ENCODE results near the gene KRT5.

KRT5 gene

DNA sequence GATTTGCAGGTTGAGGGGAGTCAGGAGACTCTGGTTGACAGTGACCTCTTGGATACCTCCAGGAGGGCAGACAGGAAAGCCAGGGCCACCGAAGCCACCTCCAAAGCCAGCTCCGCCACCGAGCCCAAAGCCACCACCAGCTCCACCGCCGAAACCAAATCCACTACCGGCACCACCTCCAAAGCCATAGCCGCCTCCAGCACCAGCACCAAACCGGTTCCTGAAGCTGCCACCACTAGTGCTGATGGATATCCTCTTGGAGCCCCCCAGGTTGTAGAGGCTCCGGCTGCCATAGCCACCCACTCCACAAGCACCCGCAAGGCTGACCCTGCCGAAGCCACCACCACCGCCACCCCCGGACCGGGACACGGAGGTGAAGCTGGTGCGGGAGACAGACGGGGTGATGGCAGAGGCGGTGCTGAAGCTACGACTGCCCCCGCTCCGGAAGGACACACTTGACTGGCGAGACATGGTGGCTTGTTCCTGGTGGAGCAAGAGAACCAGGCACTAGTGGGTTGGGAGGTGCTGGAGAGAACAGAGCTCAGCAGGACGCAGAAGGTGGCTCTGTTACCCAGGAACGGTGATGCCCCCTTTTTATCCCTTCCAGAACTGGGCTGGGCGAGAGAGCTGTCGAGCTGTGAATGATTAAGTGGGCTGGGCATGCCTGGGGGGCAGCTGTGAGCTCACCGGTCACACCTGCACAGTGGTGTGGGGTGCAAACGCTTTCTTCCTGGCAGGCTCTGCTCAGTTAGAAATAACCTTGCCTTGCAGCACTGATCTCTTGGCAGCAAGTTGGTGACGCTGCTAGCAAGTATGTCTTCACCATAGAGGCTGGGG, at the start of gene KRT5:
TSS of gene KRT5 (minus strand) at position 569 of the 837 bp plus-strand sequence. CDS start at position 471, 98 bp downstream.
- DNase-seq (ENCODE audit: low read depth in 2 of 3, low spot score in 2 of 3), result no peak

DNA sequence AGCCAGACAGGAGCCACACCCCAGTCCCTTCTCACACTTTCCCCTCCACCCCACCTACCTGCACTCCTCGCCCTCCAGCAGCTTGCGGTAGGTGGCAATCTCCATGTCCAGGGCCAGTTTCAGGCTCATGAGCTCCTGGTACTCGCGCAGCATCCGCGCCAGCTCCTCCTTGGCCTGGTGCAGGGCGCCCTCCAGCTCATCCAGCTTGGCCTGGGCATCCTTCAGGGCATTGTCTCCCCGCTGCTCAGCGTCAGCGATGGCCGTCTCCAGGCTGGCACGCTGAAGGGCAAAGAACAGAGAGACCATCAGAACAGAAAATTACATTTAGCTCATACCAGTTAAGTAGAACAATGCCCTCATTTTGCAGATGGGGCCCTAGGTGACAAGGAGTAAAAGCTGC, 47.9 kb upstream of the KRT5 start:
- no peak for DNase-seq (ENCODE audit: low read depth in 2 of 3, low spot score in 2 of 3)

GRCh38 chr12:52566847-52567291, 46.7 kb upstream of the KRT5 start:
- DNase-seq (ENCODE audit: low read depth in 2 of 3, low spot score in 2 of 3), result peak in 1 of 3 experiments; percentile 19

DNA sequence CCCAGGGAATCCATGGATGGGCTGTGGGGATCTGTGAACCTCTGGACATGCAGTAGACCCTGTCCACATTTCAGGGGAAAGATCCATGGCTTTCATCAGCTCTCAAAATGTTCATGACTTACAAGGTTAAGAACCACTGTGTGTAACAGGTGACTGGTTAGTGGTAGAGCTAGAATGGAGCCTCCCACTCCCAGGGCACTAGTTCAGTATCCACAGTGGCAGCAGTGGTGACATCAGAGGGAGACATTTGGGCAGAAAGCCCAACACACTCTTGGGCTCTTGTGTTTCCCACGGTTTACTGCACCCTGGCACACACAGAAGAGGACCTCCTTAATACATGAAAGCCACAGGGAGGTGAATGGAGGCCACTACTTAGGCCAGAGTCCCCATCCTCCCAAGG, 44.4 kb upstream of the KRT5 start:
- DNase-seq (ENCODE audit: low read depth in 2 of 3, low spot score in 2 of 3), result no peak

DNA sequence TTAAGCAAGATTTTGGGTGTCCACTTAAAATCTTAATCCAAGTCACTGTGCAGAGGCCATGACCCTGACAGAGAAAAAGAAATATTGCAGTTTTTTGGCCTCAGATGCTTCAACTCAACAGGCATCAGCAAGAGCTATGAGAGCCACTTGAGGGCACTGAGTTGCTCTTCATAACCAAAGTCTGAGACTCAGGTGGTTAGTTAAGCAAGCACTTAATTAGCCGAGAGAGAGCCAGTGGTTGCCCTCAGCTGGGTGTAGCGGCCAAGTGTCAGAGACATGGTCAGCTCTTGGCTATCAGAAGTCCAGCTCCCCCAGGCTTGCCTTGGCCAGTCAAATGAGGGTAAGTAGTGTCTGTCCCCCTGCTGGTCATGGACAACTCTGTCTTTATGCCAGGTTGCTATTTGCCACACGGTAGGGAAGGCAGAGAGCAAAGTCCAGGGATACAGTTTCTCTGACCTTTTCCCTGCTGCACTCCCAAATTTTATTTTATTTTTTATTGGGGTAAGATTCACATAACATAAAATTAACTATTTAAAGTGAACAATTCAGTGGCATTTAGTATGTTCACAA, 41.8 kb upstream of the KRT5 start:
- no peak for DNase-seq (ENCODE audit: low read depth in 2 of 3, low spot score in 2 of 3)

- DNase-seq (ENCODE audit: low read depth in 2 of 3, low spot score in 2 of 3), result no peak
These were observed 39.8 kb upstream of the KRT5 start for GRCh38 chr12:52559979-52560378.

- no peak for DNase-seq (ENCODE audit: low read depth in 2 of 3, low spot score in 2 of 3)
These were observed 38.7 kb upstream of the KRT5 start for GRCh38 chr12:52558781-52559445.

GRCh38 chr12:52557476-52557875, 37.3 kb upstream of the KRT5 start:
- DNase-seq (ENCODE audit: low read depth in 2 of 3, low spot score in 2 of 3), result no peak

DNA sequence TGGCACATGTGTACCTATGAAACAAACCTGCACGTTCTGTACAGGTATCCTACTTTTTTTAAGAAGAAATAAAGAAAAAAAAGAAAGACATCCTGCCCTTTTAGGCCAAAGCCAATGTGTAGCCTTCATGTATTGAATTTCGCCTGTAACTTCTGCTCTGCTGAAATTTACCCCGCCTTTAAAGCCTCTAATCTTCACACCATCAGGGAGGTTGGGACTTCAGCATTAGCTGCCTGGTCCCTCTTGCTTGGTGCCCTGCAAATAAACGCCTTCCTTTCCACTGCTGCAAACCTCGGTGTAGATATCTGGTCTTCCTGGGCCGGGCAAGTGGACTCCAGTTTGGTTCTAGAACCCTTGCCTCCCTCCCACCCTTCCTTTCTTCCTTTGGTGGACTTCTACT, 35.4 kb upstream of the KRT5 start:
- DNase-seq (ENCODE audit: low read depth in 2 of 3, low spot score in 2 of 3), result no peak

DNA sequence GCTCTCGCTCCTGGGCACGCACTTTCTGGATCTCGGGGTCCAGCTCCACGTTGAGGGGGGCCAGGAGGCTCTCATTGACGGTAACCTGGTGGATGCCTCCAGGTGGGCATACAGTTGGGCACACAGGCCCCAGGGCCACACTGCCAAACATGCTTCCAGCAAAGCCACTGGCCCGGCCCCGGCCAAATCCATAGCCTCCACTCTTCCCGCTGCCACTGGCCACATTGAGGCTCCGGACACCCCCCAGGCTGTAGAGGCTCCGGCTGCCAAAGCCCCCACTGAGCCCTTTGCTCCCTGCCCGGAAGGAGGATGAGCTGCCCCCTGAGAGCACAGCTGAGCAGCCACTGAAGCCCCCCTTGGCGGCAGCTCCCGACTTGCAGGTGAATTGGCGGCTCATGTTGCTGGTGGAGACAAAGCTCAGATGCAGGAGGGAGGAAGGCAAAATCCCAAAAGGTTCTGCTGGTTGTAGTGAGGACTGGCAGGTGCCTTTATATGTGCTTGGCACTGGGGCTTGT, 32.5 kb upstream of the KRT5 start, which contains the start of gene KRT71:
TSS of gene KRT71 (minus strand) at position 465 of the 515 bp plus-strand sequence. CDS start at position 397, 68 bp downstream.
- DNase-seq (ENCODE audit: low read depth in 2 of 3, low spot score in 2 of 3), result no peak

DNA sequence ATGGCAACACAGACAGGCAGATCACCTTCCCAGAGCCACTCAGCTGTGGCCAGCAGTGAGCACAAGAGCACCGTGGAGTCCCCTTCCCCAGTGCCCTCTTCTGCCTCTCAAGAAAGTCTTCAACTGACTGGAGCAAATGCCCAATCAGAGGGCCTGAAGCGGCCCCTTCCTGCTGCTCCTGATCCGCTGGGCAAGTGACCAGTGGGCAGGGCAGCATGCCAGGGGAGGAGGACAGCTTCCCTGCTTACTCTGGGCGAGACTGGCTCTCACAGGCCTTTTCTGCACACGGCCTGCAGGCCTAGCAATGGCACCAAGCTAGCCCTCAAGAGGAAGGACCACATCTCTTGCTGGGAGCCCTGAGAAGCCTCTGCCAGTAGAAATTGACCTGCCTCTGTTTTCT, 31.9 kb upstream of the KRT5 start:
- DNase-seq (ENCODE audit: low read depth in 2 of 3, low spot score in 2 of 3), result no peak

DNA sequence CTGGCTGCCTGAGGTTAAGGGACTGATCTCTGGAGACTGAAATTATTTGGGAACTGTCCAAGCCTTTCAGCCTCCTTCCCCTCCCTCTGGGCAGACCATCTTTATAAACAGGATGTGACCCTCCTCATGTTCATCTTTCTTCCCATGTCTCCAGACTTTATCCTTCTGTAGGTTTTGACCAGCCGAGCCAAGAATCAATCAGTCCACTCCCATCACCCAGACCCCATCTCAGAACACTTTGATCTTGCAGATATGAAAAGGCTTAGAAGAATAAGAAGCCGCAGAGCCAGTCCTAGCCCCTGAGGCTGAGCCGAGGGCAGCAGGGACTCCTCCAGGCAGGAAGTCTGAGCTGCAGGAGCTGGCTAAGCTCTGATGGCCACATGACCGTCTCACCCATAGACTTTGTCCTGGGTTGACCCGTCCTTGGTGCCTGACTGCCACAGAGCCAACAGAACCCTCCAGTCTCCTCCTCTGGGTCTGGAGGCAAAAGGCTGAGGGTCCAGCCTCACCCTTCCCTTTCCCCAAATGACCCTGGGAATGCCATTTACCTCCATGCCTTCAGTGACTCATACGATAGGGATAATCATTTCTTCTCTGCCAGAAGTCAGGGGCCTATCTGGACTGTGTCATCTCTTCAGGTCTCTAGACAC, 31.1 kb upstream of the KRT5 start:
- no peak for DNase-seq (ENCODE audit: low read depth in 2 of 3, low spot score in 2 of 3)

DNA sequence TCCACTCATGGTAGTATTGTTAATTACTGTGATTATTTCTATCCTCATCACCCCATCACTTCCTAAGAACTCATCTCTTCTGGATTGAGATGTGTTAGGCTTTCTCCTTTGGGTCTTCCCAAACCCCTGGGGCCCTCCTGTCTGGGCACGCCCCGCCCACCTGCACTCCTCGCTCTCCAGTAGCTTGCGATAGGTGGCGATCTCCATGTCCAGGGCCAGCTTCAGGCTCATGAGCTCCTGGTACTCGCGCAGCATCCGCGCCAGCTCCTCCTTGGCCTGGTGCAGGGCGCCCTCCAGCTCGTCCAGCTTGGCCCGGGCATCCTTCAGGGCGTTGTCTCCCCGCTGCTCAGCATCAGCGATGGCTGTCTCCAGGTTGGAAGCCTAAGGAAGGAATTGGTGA, 25.9 kb upstream of the KRT5 start:
- no peak for DNase-seq (ENCODE audit: low read depth in 2 of 3, low spot score in 2 of 3)

- no peak for DNase-seq (ENCODE audit: low read depth in 2 of 3, low spot score in 2 of 3)
These were observed 24.0 kb upstream of the KRT5 start for GRCh38 chr12:52543985-52544883.

GRCh38 chr12:52542785-52543318, 22.7 kb upstream of the KRT5 start:
- DNase-seq (ENCODE audit: low read depth in 2 of 3, low spot score in 2 of 3), result no peak

DNA sequence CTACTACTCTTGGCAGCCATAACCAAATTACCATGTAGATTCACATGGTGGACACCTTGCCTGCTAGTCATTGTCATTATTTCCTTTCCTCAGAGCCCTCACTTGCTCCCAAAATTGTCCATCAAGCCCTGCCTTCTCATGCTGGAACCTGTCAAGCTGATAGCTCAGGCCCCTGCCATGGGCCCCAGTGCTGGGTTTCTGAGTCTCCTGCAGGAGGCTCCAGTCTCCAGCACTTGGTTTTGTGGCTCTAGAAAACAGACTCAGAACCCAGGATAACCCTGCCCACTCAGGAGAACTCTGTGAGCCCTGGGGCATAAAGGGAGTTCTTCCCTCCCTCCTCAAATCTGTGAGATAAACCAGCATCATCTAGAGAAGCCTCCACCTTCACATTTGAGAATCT, 22.0 kb upstream of the KRT5 start:
- no peak for DNase-seq (ENCODE audit: low read depth in 2 of 3, low spot score in 2 of 3)

- DNase-seq (ENCODE audit: low read depth in 2 of 3, low spot score in 2 of 3), result no peak
These were observed 21.5 kb upstream of the KRT5 start for GRCh38 chr12:52541709-52542108.

- DNase-seq (ENCODE audit: low read depth in 2 of 3, low spot score in 2 of 3), result no peak
These were observed 20.3 kb upstream of the KRT5 start for GRCh38 chr12:52540531-52540930.

- DNase-seq (ENCODE audit: low read depth in 2 of 3, low spot score in 2 of 3), result no peak
These were observed 19.6 kb upstream of the KRT5 start for GRCh38 chr12:52539821-52540173.
